Neural progenitor cell (in vitro differentiated cells): Measurements from ENCODE around the gene ATP11A.

Source experiments
- CTCF ChIP-seq: fragments of 200-600 bp; sonication (generic); IDR thresholded peaks from 2 replicates; pipeline ENCODE4 v1.5.1; 2017; ENCODE audit warnings: antibody characterized with exemption, mild to moderate bottlenecking
- EZH2 ChIP-seq: fragments of 200-600 bp; sonication (generic); IDR thresholded peaks from 2 replicates; pipeline ENCODE4 v1.6.1; 2017; ENCODE audit warnings: antibody characterized with exemption, mild to moderate bottlenecking, moderate library complexity

GRCh38 chr13:112664501-112665203 lies 25.2 kb upstream of the ATP11A start:
- TF ChIP-seq CTCF (no peak), EZH2 (no peak)
